NCI-H1436 treated with DMSO at 0.1 percent for 48 hours (cell line): ENCODE measurements around the gene JAZF1.

Source experiments
- DNase-seq: peaks from one replicate; lab custom pipeline; 2025; lab: John Stamatoyannopoulos, UW

The JAZF1 gene

DNA sequence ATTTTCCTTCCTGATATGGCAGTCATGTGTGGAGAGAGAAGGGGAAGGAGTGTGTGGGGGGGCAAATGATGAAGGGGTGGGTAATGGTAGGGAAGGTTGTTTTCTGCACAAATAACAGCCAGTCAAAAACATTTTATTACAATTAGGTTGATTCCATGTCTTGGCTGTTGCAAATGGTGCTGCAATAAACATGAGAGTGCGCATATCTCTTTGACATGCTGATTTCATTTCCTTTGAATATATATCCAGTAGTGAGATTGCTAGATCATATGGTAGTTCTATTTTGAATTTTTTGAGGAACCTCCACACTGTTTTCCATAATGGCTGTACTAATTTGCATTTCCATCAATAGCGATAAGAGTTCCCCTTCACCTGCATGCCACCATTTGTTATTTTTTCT lies 10.6 kb upstream of the JAZF1 start:
- no peak for DNase-seq

DNA sequence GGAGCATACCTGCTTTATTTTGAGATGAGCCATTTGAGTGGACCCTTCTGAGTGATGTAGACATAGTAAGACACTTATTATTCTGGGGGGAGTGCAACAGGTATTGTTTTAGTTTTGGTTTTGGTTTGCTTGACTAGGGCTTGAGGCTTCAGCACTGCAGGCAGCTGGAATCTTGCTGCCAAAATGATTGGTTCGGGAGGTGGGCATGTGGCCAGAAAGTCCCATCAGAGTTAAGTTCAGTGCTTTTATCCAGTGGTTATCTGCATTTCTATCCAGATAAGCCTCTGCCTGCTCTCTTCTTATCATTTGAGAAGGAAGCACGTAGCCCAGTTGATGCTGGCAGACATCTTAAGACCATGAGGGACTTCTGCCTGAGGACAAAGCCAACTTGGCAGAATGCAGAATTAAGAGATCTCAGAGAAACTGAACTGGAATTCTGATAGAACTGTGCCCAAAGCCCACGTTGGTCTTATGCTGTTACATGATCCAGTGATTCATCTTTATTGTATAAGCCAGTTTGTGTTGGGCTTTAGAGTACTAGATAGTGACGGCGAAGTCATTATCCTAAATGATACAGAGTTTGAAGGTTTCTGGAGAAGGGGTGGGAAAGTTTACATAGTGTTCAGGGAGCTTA lies 9.6 kb upstream of the JAZF1 start:
- DNase-seq: no peak

DNA sequence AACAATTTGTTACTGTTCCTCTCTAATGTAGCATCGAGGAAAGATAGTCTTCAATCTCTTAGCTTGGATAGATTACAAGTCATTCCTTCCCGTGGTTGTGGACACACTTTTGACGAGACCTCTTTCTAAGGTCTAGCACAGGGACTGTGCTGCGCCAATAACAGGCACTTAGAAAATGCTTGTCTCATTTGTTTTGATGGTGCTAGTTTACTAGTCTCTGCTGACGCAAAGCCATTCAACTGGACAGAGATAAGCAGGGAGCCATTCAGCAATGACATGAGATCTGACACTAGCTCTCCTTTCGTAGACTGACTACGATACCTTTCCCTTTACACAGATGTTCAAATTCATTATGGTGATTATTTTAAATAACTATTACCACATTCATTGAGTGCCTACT lies 6.4 kb upstream of the JAZF1 start:
- DNase-seq: no peak

DNA sequence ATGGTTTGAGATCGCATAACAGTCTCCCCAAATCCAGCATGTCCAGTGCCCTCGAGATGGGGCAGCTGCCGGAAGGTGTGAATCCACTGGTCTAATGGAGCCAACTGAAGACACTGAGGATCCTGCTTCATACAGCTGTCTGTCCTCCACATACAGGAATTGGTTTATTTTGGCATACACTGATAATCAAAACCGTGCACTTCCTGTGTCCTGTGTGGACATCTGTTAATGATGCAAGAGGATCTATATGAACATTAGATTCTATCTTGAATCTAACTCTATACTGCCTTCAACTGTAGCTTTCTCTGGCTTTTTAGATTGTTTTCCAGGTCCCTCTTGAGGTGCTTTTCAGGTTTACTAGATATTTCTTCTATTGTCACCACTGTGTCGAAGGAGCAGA lies 3.0 kb upstream of the JAZF1 start:
- no peak for DNase-seq

DNA sequence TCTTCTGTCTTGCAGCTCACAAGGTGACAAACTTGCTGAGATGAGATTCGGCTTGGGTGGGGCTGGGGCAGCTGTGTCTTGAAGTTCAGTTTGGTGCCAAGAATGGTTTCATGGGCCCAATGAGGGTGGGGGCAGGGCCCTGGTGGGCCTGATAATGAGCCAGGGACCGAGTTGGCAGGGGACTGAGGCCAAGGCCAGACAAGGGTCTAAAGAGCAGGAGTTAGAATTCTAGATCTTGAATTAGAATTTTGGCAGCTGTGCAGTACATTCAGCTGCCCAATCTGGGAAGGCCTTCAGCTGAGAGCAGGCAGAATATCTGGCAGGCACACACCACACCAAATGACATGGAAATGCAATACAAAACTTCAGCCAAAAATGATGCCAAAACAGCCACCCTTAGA lies 1.5 kb upstream of the JAZF1 start:
- DNase-seq: no peak

DNA sequence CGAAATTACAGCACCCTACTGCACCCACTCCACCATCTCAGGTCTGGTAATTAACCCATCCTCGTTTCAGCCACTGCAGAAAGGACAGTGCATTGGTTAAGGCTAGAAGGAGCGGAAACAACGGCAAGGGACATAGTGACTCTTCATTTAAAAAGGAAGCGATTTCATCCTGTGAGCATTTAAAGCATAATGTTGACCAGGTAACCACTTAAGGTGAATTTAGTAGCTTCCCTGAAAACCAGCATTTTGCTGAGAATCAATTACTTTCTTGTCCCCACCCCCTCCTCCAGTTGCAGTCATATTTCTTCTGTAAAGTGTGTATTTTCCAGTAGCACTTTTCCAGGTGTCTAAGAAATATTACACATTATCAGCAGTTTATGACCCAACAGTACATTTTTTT lies 821 bp upstream of the JAZF1 start:
- DNase-seq: no peak

DNA sequence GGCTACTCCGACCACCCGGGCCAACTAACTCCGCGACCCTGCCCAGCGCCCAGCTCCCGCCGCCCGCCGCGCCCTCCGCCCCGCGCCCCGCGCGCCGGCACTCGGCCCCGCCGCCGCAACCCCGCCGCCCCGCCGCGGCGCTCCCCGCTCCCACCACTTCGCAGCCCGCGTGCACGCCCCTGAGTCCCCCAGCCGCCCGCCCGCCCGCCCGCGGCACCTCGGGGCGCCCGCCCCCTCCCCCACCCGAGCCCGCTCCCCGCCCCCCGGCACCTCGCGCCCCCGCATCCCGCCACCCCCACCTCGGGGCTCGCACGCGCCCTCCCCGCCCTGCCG lies 598 bp downstream of the JAZF1 start:
- DNase-seq: no peak

DNA sequence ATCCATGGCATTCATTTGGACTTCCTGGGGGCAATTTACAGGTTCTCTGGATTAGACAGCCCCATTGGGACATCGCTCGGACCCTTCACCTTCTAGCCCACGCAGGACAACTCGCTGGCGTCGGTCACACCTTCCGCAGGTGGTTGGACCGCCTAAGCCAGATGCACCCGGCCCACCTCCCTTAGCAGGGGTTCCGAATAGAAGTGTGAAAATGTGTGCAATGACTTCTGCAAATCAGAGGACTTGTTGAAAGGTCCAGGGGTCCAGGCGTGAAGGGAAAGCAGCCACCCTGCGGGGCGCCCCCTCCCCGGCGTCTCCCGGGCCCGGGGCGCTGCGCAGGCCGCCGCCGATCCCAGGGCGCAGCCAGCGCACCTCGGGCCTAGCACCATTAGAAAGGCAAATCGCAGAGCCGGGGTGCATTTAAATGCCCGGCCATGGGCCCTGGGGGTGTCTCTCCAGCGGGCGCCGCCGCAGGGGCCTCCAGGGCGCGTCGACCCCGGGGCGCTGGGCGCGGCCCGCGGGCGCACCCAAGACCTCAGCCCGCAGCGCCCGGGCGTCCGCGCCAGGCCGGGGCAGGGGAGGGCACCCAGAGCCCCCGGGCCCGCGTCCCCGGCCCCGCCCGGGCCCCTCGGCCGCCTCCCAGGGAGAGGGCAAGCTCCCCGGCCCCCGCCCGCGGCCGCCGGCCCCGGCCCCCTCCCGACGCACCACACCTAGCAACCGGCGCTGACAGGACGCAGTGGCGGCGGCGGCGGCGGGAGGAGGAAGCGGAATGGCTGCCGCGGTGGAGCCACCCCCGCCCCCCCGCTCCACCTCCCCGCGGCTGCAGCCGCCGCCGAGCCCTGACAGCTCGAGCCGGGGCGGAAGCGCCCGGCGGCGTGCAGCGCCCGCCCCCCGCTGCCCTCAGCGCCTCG lies 1.2 kb downstream of the JAZF1 start:
- no peak for DNase-seq

DNA sequence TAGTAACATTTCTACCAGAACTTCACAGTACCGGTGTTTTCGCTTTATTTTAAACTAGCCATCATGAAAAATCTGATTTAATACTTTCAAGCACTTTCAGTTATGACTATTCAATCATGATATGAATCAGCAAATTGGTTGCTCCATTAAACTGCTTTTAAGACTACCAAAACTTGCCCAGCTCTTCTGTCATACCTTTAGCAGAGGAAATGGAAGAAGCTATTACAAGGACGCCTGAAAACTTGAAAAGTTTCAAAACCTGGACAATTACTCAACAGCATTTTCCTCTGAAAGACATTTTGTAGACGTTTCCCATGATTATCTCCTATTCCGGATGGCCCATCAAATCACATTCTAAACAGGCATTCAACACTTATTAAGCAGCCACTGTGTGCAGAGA lies 2.0 kb downstream of the JAZF1 start:
- no peak for DNase-seq

GRCh38 chr7:28177836-28178235 lies 2.8 kb downstream of the JAZF1 start:
- no peak for DNase-seq

- no peak for DNase-seq
These were observed 4.0 kb downstream of the JAZF1 start for GRCh38 chr7:28176645-28177044.

- DNase-seq: no peak
These were observed 4.4 kb downstream of the JAZF1 start for GRCh38 chr7:28176174-28176573.

DNA sequence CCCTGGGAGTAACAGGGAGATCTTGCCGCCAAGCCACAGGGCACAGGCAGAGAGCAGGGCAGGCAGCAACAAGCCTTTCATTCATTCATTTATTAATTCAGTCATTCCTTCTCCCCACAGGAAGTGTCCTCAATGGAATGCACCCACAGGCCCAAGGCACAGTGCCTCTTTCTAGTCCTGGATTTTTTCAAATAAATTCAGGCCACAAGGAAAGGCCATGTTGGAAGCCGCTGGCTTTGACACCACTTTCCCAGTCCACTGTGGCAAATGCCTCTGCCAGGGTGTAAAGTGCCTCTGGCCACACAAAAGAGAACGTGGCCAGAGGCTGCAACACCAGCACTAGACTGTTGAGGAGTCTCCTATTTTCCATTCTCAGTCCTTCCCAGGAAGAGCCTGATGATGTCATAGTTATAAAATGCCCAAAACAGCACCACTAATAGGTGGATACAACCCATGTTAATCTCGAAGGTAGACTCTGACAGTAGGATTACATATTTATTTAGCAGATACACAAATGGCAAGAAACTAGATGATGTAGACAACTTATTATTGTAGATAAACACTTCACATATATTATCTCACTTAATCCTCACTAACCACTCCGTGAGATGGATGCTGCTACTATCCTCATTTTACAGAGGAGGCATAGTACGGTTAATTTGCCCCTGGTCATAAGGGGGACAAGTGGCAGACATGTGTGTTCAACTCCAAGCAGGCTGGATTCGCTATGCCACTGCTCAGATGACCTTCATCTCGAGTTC lies 5.5 kb downstream of the JAZF1 start:
- DNase-seq: no peak

DNA sequence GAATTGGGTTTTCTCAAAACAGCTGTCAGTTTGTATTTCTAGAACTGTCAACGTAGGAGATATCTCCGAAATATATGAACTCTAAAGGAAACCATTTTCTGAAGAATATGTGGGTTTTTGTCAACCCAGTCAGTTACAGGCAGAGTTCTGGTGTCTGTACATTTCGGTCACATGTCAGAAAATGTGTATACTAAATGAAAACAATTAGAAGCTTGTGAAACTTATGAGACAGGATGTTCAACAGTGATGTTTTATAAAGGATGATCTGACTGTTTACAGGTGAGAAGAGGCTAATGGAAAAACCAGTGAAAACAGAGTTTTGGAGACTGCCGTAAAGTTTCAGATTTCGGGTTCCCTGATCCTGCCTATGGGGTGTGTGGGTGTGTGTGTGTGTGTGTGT lies 6.2 kb downstream of the JAZF1 start:
- DNase-seq: no peak

DNA sequence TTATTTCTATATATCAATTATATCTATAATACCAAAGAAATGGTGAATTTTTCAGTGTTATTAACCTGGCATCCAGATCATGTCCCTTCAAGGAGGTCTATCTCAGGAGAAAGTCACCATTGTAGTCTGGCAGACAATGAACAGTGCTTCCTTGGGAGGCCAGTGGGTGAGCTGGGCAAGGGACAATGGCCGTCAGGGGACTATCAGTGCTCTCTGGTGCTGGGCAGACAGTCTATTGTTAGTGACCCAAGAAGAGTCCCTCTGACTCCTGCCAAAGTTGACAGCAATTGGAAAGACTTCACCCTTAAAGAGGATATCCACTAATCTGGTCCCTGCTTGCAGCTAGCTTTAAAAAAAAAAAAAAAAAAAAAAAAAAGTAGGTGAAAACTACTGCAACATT lies 7.1 kb downstream of the JAZF1 start:
- no peak for DNase-seq

GRCh38 chr7:28172958-28173357 lies 7.6 kb downstream of the JAZF1 start:
- DNase-seq: no peak

- no peak for DNase-seq
These were observed 9.9 kb downstream of the JAZF1 start for GRCh38 chr7:28170701-28171100.

DNA sequence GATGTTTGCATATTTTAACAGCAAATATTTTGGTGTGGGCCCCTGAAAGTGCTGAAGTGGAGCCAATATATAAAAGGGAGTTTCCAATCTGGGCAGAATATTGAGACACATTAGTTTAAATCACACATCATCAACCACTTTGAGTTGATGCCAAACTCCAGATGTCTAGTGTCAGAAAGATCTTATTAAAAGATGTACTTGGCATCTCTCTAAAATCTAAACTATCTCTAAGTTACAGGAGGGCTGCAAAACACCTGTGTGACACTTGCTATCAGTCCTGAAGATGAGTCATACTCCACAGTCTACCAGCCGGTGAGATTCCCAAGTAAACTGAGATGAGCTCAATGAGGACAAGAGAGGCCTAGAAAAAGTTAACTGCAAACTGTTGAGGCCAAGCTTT lies 11.4 kb downstream of the JAZF1 start:
- DNase-seq: no peak

- DNase-seq: no peak
These were observed 12.0 kb downstream of the JAZF1 start for GRCh38 chr7:28168393-28169158.

GRCh38 chr7:28166982-28167715 lies 13.4 kb downstream of the JAZF1 start:
- no peak for DNase-seq
